AG04450 (cell line): ENCODE data around the gene CBLL1. TPM values are rescaled to one million over a fixed set of nuclear protein-coding genes. Genes with fewer than 3 reads are reported as not detected.

Experiments
- CTCF ChIA-PET: fragments of 300-600, 350-600 bp; formaldehyde crosslinking; extraction: SDS; loops from one replicate; lab custom pipeline; 2022; ENCODE audit warnings: antibody characterized with exemption, inconsistent platforms; lab: Charles Lee
- POLR2A ChIA-PET: fragments of 350-600 bp; formaldehyde crosslinking; extraction: SDS; loops from one replicate; lab custom pipeline; 2021; ENCODE audit warnings: antibody characterized with exemption, inconsistent platforms; lab: Yijun Ruan, JAX
- DNase-seq: peaks from one replicate; pipeline ENCODE4 v3.0.0-alpha.2; 2011; ENCODE audit warnings: low read depth, low spot score
- H3K27ac ChIP-seq: one replicate; pipeline ENCODE4 v1.5.1; 2012; ENCODE audit warnings: low read depth, low read length, control low read depth
- H3K27me3 ChIP-seq: one replicate; pipeline ENCODE4 v1.6.0; 2012; ENCODE audit warnings: low read length; ENCODE audit not compliant: control insufficient read depth, insufficient read depth
- H3K4me3 ChIP-seq: 2 replicates; pipeline ENCODE4 v1.5.1; 2011; ENCODE audit warnings: mild to moderate bottlenecking, low read depth, low read length, control low read depth
- H3K9me3 ChIP-seq: 2 replicates; pipeline ENCODE4 v1.5.1; 2012; ENCODE audit warnings: low read length; ENCODE audit not compliant: control insufficient read depth, insufficient read depth
- polyA plus RNA-seq: library from polyadenylated mRNA; depleted of rRNA; stranded (reverse); fragments of >200 nt; gene quantifications from 2 replicates; pipeline ENCODE4 v1.2.3, GENCODE V29; 2011
- TF ChIP-seq, protein P1 (sequence below): IDR thresholded peaks from 2 replicates; pipeline ENCODE4 v1.5.1; 2011; ENCODE audit warnings: low read depth, low read length, control low read depth, inconsistent platforms

Gene CBLL1
- polyA plus RNA-seq, 1 experiment: 18.0 TPM

DNA sequence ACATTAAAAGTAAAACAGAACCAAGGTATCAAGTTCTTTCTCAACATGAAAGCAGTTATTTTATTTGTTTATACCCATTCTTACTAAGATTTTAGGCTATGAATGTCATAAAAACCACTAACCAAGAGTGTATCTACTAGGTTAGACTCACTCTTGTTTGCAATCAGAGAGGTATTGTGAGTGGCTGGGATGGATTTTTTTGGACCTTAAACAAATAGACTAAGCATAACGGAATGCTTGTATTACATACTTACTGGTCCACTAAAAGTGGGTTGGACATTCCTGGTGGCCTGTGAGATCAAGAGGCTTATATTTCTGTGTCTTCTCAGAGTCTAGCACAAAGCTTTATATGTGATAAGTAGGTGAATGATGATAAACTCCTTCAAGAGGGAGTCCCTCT, 32.6 kb upstream of the CBLL1 start:
- ChIA-PET POLR2A (no interaction called here), CTCF (interaction anchor here (0.7 to 1.1 kb wide), 2 partner anchors 10 to 13 kb away, joined by 4 read pairs; no protein-coding TSS in a partner anchor)
- no peak overlapping the region for H3K4me3 ChIP-seq
- H3K9me3 ChIP-seq: no peaks in the 10 kb centered on the region
- TF ChIP-seq, protein P1, sequence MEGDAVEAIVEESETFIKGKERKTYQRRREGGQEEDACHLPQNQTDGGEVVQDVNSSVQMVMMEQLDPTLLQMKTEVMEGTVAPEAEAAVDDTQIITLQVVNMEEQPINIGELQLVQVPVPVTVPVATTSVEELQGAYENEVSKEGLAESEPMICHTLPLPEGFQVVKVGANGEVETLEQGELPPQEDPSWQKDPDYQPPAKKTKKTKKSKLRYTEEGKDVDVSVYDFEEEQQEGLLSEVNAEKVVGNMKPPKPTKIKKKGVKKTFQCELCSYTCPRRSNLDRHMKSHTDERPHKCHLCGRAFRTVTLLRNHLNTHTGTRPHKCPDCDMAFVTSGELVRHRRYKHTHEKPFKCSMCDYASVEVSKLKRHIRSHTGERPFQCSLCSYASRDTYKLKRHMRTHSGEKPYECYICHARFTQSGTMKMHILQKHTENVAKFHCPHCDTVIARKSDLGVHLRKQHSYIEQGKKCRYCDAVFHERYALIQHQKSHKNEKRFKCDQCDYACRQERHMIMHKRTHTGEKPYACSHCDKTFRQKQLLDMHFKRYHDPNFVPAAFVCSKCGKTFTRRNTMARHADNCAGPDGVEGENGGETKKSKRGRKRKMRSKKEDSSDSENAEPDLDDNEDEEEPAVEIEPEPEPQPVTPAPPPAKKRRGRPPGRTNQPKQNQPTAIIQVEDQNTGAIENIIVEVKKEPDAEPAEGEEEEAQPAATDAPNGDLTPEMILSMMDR: no peak
- no peaks in the 10 kb centered on the region for H3K27me3 ChIP-seq
- H3K27ac ChIP-seq: no peak overlapping the region
- DNase-seq: peak; percentile 29

DNA sequence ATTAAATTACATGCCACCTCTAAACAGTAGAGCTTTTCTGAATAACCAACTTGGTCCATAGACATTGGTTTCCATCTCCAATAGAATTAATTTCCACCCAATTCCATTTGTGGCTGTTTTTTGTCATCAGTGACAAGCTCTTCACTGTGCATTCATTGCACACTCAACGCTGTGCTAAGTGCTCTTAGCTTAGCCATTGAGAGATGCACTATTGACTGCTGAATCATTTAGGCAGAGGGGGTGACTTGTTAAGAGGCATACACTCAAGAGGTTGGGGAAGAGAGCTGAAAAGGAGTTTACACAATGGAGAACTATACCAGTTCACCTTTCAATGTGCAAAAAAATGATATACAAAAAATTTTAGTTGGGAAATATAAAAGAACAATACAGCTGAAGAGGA, 31.9 kb upstream of the CBLL1 start:
- POLR2A ChIA-PET: no interaction called here
- DNase-seq: no peak
- TF ChIP-seq, protein P1: no peak
- no peak overlapping the region for H3K4me3 ChIP-seq
- no peaks in the 10 kb centered on the region for H3K27me3 ChIP-seq
- no peak overlapping the region for H3K27ac ChIP-seq
- CTCF ChIA-PET: interaction anchor here (1.1 kb wide), 1 partner anchor 11 kb away, joined by 4 read pairs; no protein-coding TSS in a partner anchor
- H3K9me3 ChIP-seq: no peaks in the 10 kb centered on the region

DNA sequence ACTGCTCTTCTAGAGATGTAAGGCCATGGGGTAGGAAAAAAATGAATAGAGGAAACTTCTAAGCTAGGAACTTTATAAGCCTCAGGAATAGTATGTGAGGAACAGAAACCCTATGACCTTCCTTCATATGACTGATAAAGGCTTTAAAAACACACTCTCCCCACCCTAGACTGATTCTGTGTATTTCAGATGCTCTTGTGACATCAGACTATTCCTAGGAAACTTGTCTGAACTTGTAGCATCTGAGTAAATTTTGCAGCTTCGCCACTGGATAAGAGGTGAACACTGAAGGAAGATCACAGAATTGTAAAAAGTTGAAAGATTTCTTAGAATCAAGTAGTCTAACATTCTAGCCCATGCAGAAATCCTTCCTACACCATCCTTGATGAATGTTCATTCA, 31.0 kb upstream of the CBLL1 start:
- no peak for DNase-seq
- no peak overlapping the region for H3K4me3 ChIP-seq
- ChIA-PET POLR2A (no interaction called here), CTCF (interaction anchor here (1.4 kb wide), 1 partner anchor 31 kb away, joined by 3 read pairs; the partner anchor contains the start of gene CBLL1)
- no peaks in the 10 kb centered on the region for H3K27me3 ChIP-seq
- TF ChIP-seq, protein P1: no peak
- H3K9me3 ChIP-seq: no peaks in the 10 kb centered on the region
- H3K27ac ChIP-seq: no peak overlapping the region

DNA sequence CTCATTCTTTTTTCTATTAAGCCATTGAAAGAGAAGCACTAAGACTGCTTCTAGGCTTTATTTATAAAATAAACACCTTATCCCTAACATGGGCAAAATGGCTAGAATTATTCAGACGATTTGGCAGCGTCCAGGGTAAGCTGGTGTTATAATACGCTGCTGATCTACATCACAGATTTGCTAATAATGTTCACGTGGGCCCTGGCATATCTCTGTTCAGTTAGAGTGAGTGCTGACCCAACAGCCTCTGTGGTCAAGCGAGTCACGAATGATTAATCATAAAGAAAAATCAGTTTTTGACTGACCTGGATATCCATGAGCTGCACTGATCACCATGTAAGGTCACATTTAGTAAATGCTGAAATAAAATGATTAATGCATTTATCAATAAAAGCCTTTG, 28.4 kb upstream of the CBLL1 start:
- Histone ChIP-seq H3K27me3 (no peaks in the 10 kb centered on the region), H3K27ac (no peak overlapping the region), H3K4me3 (no peak overlapping the region), H3K9me3 (no peaks in the 10 kb centered on the region)
- TF ChIP-seq, protein P1: no peak
- DNase-seq: no peak
- ChIA-PET CTCF (interaction anchor here (1.4 kb wide), 1 partner anchor 11 kb away, joined by 3 read pairs; no protein-coding TSS in a partner anchor), POLR2A (no interaction called here)

DNA sequence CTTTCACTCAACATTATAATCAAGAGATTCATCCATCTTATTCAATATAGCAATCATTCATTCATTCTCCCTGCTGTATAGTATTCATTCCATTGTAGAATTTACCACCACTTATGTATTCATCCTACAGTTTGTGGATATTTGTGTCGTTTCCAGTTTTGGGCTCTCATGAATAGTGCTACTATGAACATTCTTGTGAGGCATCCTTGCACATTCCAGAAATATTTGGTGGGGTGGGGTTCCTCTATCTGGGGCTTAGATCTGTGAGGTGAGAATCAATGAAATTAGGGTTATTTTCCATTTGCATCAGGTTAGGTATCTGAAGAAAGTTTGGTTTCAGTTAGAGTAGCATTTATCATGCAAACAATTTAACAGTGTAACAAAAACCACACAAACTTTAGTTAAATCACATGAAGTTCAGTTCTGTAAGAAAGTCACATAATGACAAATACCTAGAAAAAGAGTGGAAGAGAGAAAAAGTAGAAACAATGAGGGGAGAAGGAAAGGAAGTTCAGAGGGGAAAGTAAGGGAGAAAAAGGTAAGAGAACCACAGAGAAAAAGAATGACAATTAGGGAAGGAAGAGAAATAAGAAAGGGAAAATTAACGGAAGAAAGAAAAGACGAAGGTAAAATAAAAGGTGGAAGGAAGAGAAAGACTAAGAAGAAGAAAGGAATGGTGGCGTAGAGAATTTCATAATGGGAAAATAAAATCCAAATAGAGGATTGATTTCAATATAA, 25.3 kb upstream of the CBLL1 start:
- H3K9me3 ChIP-seq: no peaks in the 10 kb centered on the region
- TF ChIP-seq, protein P1: no peak
- no peak overlapping the region for H3K4me3 ChIP-seq
- CTCF ChIA-PET: interaction anchor here (2.3 kb wide), 1 partner anchor 255 kb away, joined by 18 read pairs; no protein-coding TSS in a partner anchor
- POLR2A ChIA-PET: no interaction called here
- no peak for DNase-seq
- H3K27me3 ChIP-seq: no peaks in the 10 kb centered on the region
- no peak overlapping the region for H3K27ac ChIP-seq
